CD14-positive monocyte (primary cell): ENCODE measurements around the gene ZNF423. TPM values are rescaled to one million over a fixed set of nuclear protein-coding genes. Genes with fewer than 3 reads are reported as not detected.
A peak's percentile ranks its signal among the peaks of the same experiment; 100 is the strongest.

Experiments used
- DNase-seq, 3 donors: peaks; one replicate each; pipeline ENCODE4 v3.0.0-alpha.2; 2011 to 2022
- H2AFZ ChIP-seq: 2 replicates; pipeline ENCODE4 v1.6.0; 2012; ENCODE audit warnings: mild to moderate bottlenecking, low read depth, low read length, inconsistent platforms; ENCODE audit not compliant: insufficient read depth, poor library complexity, severe bottlenecking
- H3K27ac ChIP-seq, 2 donors: 1 replicate in 1 of 2; 2 replicates in 1 of 2; pipeline ENCODE4 v1.5.1; 2012 to 2013; ENCODE audit warnings: low read length in 2 of 2, control low read depth in 1 of 2, inconsistent platforms in 1 of 2, low read depth in 1 of 2, mild to moderate bottlenecking in 1 of 2
- H3K27me3 ChIP-seq, 2 donors: one replicate each; pipeline versions ENCODE4 v1.6.0 to v1.6.1; 2011 to 2013; ENCODE audit warnings: low read length in 2 of 2; ENCODE audit not compliant: control insufficient read depth in 2 of 2, insufficient read depth in 2 of 2
- H3K36me3 ChIP-seq, 2 donors: replicated peaks in 1 of 2; 1 replicate in 1 of 2; 2 replicates in 1 of 2; pipeline versions ENCODE4 v1.5.1 to v1.6.1; 2012 to 2013; ENCODE audit warnings: low read length in 2 of 2, control low read depth in 1 of 2, inconsistent platforms in 1 of 2, mild to moderate bottlenecking in 1 of 2; ENCODE audit not compliant: insufficient read depth in 2 of 2, control insufficient read depth in 1 of 2
- H3K4me1 ChIP-seq, 2 donors: 1 replicate in 1 of 2; 2 replicates in 1 of 2; pipeline versions ENCODE4 v1.5.1 to v1.6.1; 2012 to 2013; ENCODE audit warnings: low read length in 2 of 2, control low read depth in 1 of 2, inconsistent platforms in 1 of 2, mild to moderate bottlenecking in 1 of 2, moderate library complexity in 1 of 2; ENCODE audit not compliant: insufficient read depth in 2 of 2, control insufficient read depth in 1 of 2
- H3K4me2 ChIP-seq: replicated peaks from 2 replicates; pipeline ENCODE3; 2012; ENCODE audit warnings: low read length, moderate library complexity, mild to moderate bottlenecking; ENCODE audit not compliant: poor library complexity, severe bottlenecking; ENCODE audit errors: extremely low read depth
- H3K4me3 ChIP-seq, 3 experiments: fragments of 200-600 bp in 1 of 3; sonication (generic) in 1 of 3; replicated peaks in 1 of 3; 1 replicate in 2 of 3; 2 replicates in 1 of 3; pipeline ENCODE4 v1.5.1; 2011 to 2013; ENCODE audit warnings: low read length in 3 of 3, mild to moderate bottlenecking in 3 of 3, control low read depth in 2 of 3, low read depth in 2 of 3, inconsistent platforms in 1 of 3, moderate library complexity in 1 of 3
- H3K79me2 ChIP-seq: 2 replicates; pipeline ENCODE4 v1.6.0; 2012; ENCODE audit warnings: mild to moderate bottlenecking, control low read depth, inconsistent platforms, low read length, moderate library complexity; ENCODE audit not compliant: insufficient read depth
- H3K9ac ChIP-seq: 2 replicates; pipeline ENCODE4 v1.6.0; 2017; ENCODE audit warnings: low read length, mild to moderate bottlenecking; ENCODE audit not compliant: insufficient read depth, poor library complexity, severe bottlenecking
- H3K9me3 ChIP-seq, 2 donors: replicated peaks in 1 of 2; 1 replicate in 1 of 2; 2 replicates in 1 of 2; pipeline versions ENCODE4 v1.5.1 to v1.6.1; 2012 to 2013; ENCODE audit warnings: low read length in 2 of 2, control low read depth in 1 of 2; ENCODE audit not compliant: control insufficient read depth in 1 of 2, insufficient read depth in 1 of 2
- H4K20me1 ChIP-seq: 2 replicates; pipeline ENCODE4 v1.6.0; 2012; ENCODE audit warnings: mild to moderate bottlenecking, low read length, control low read depth, moderate library complexity; ENCODE audit not compliant: insufficient read depth
- H3K27ac Mint-ChIP-seq, 7 donors: one replicate each; pipeline ENCODE4 v1.8.0; 2020; ENCODE audit warnings: mild to moderate bottlenecking in 7 of 7, mixed read lengths in 7 of 7, moderate library complexity in 6 of 7, inconsistent platforms in 2 of 7
- H3K27me3 Mint-ChIP-seq, 3 donors: one replicate each; pipeline ENCODE4 v1.8.0; 2021 to 2022; ENCODE audit warnings: low read depth in 3 of 3, mild to moderate bottlenecking in 3 of 3, mixed read lengths in 3 of 3, moderate library complexity in 3 of 3, inconsistent platforms in 1 of 3
- H3K36me3 Mint-ChIP-seq, 2 donors: one replicate each; pipeline ENCODE4 v1.8.0; 2020; ENCODE audit warnings: mixed read lengths in 2 of 2, inconsistent platforms in 1 of 2, mild to moderate bottlenecking in 1 of 2
- H3K4me1 Mint-ChIP-seq: one replicate; pipeline ENCODE4 v1.8.0; 2020; ENCODE audit warnings: mild to moderate bottlenecking, mixed read lengths
- H3K4me3 Mint-ChIP-seq, 2 donors: one replicate each; pipeline ENCODE4 v1.8.0; 2020; ENCODE audit warnings: mild to moderate bottlenecking in 2 of 2, mixed read lengths in 2 of 2, moderate library complexity in 1 of 2
- H3K9me3 Mint-ChIP-seq, 7 donors: one replicate each; pipeline ENCODE4 v1.8.0; 2020 to 2022; ENCODE audit warnings: mixed read lengths in 7 of 7, mild to moderate bottlenecking in 6 of 7, moderate library complexity in 6 of 7, inconsistent platforms in 2 of 7
- CTCF ChIP-seq: fragments of 200-600 bp; IDR thresholded peaks from one replicate; pipeline ENCODE4 v1.8.0; 2022; ENCODE audit warnings: antibody characterized with exemption, mild to moderate bottlenecking
- WGBS: methylation state at CpG from one replicate; pipeline ENCODE4 v1.1.5; 2013; ENCODE audit warnings: missing lambda C conversion rate; ENCODE audit not compliant: insufficient coverage; 5-methylcytosine and 5-hydroxymethylcytosine counted together
- intact Hi-C, 2 donors: fragments of 100-400 bp; cut with micrococcal nuclease; formaldehyde crosslinking; loops; one replicate each; pipeline versions ENCODE4 v1.15.0 to v1.15.1; 2023
- polyA plus RNA-seq, 3 donors: library from polyadenylated mRNA; depleted of rRNA in 1 of 3; unstranded in 2 of 3; stranded (reverse) in 1 of 3; fragments of 300-500 nt in 2 of 3; fragments of >200 nt in 1 of 3; fragmentation: Illumina TruSeq in 2 of 3; gene quantifications; 1 replicate in 2 of 3; 2 replicates in 1 of 3; pipeline ENCODE4 v1.2.3, GENCODE V29; 2012 to 2021

Gene ZNF423
- polyA plus RNA-seq, 3 donors: not detected

DNA sequence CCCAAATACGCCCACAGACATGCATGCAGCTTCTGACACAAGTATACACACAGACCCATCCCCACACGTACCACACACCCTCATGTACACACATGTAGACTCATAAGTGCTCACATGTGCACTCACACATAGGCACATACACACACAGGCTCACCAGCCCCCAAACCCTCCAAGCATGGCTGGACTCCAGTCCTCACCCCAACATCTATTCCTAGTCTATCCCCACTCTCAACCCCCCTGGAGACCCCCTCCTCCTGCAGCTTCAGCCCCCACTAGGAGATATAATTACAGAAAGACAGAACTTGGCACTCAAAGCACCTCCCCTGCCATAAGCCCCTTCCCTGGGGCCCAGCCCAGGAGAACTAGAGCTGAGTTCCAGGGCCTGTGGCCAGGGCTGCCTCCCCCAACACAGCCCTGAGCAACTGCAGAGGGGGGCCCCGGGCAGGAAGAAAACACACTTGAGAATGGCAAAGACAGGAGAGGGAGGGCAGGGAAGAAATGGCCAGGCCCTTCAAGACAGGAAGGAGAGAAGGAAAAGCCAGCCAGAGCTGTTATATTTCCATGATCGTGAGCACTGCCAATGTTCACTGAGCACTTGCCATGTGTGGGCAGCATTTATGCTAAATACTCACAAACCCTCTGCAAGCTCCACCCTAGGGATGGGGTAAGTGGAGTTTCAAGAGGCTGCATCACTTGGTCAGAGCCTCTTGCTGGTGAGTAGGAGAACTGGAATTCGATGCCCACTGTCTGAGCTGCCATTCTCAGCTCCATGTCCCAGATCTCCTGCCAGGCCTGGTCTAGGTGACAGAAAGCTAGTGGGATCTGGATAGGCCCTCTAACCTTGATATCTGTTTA is 224.5 kb downstream of the ZNF423 start:
- H3K36me3 Mint-ChIP-seq: no peaks in the 10 kb centered on the region

GRCh38 chr16:49630783-49631182 is 225.1 kb downstream of the ZNF423 start:
- Histone ChIP-seq H3K27me3 (no peaks in the 10 kb centered on the region), H3K4me2 (no peak overlapping the region), H3K9me3 (peaks cover 0 to 5% of the 10 kb centered on the region in 2 donors), H3K4me3 (no peak overlapping the region), H3K36me3 (no peaks in the 10 kb centered on the region), H2AFZ (no peak overlapping the region), H3K4me1 (no peaks in the 10 kb centered on the region), H3K27ac (no peak overlapping the region), H3K9ac (no peak overlapping the region), H4K20me1 (no peaks in the 10 kb centered on the region), H3K79me2 (no peaks in the 10 kb centered on the region)
- 97% methylated on average over 4 of the region's 4 CpGs for WGBS
- DNase-seq: no peak
- no peaks in the 10 kb centered on the region for H3K4me1 Mint-ChIP-seq
- no peaks in the 10 kb centered on the region for H3K36me3 Mint-ChIP-seq
- no peak overlapping the region for H3K27ac Mint-ChIP-seq
- peaks cover 0 to 3% (median 2%) of the 10 kb centered on the region in 3 donors for H3K27me3 Mint-ChIP-seq
- intact Hi-C loops: no loop called here
- no peak for TF ChIP-seq CTCF
- H3K9me3 Mint-ChIP-seq: peaks cover 0 to 2% (median 1%) of the 10 kb centered on the region in 7 donors
- H3K4me3 Mint-ChIP-seq: no peak overlapping the region

More for the DNA sequence above, 224.5 kb downstream of the ZNF423 start:
- intact Hi-C loops: no loop called here
- no peak overlapping the region for H2AFZ ChIP-seq
- no peaks in the 10 kb centered on the region for H4K20me1 ChIP-seq
- no peak for TF ChIP-seq CTCF
- DNase-seq: no peak
- no peak overlapping the region for H3K27ac ChIP-seq
- H3K79me2 ChIP-seq: no peaks in the 10 kb centered on the region
- Mint-ChIP-seq H3K27me3 (peaks cover 0 to 3% (median 2%) of the 10 kb centered on the region in 3 donors), H3K4me3 (no peak overlapping the region), H3K9me3 (peaks cover 0 to 2% (median 1%) of the 10 kb centered on the region in 7 donors), H3K4me1 (no peaks in the 10 kb centered on the region), H3K27ac (peak overlapping the region in 1 of 7 donors; percentile 9)
- peaks cover 0 to 5% of the 10 kb centered on the region in 2 donors for H3K9me3 ChIP-seq
- H3K36me3 ChIP-seq: no peaks in the 10 kb centered on the region
- 90% methylated on average over 3 of the region's 5 CpGs for WGBS
- no peaks in the 10 kb centered on the region for H3K4me1 ChIP-seq
- H3K27me3 ChIP-seq: no peaks in the 10 kb centered on the region
- no peak overlapping the region for H3K4me3 ChIP-seq
- no peak overlapping the region for H3K4me2 ChIP-seq
- no peak overlapping the region for H3K9ac ChIP-seq
